Left lobe of liver (tissue), 2 donors: ENCODE results near the gene ZNF689. TPM values are rescaled to one million over a fixed set of nuclear protein-coding genes. Genes with fewer than 3 reads are reported as not detected.

Source experiments
- ATAC-seq: fragments of 200-7000 bp; cut with Tn5 transposase; one replicate; pipeline ENCODE4 v1.9.1; 2020; ENCODE audit warnings: mild to moderate bottlenecking, moderate library complexity
- DNase-seq: peaks from one replicate; pipeline ENCODE4 v3.0.0-alpha.2; 2020; ENCODE audit warnings: low spot score
- total RNA-seq: library from RNA; stranded (reverse); gene quantifications from one replicate; pipeline ENCODE4 v1.2.1, GENCODE V29; 2021
- donor health status: DM: no; HTN: no; CAD: no; lungs with moderate emphysema.
- donor health status: DM: no; HTN: yes; CAD: no.

ZNF689 gene
- total RNA-seq, 1 donor from 2014 or later, result 4.9 TPM

DNA sequence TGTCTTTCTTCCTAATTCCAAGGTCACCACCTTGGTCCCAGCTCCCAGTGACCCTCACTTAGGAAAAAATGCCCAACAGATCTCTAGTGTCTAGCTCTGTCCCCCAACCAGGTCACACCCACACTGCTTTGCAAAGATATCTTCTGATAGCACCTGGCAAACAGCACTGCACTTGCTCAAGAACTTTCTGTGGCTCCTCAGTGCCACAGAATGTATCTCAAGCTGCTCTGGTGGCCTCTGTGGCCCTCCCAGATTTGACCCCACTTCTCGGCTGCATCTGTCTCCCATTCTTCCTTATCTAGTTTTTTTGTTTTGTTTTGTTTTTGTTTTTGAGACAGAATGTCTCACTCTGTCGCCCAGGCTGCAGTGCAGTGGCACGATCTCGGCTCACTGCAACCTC, 43.7 kb downstream of the ZNF689 start:
- ATAC-seq (no peak), DNase-seq (no peak)

DNA sequence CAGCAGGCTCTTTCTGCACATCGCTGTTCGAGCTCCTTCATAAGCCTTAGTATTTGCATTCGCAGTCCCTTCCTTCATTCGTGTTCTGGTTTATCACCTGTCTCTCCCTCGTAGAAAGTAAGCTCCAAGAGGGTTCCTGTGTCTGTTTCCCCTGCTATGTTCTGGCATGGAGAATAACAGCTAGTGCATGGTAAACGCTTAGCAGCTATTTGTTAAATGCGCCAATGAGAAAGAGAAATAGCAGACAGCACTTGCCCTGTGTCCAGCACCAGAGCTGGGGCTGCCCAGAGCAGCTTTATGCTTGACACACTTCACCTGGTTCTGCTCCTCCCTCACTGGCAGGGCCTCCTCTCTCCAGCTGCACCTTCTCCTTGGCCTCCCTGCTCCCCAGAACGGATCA, 44.2 kb downstream of the ZNF689 start:
- DNase-seq (no peak), ATAC-seq (no peak)

DNA sequence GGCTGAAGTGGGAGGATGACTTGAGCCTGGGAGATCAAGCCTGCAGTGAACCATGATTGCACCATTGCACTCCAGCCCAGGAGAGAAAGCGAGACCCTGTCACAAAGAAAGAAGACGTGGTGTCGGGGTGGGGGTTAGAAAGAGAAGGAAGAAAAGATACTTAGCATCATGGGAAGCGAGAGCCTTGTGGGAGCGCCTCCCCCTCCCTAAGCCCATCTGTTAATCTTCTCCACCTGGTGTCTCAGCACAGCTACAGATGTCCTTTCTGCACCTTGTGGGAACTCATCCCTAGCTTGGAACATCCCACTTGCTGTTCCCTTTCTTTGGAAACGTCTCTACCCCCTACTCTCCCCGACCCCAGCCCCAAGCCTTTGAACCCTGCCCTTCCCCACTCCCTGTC, 44.7 kb downstream of the ZNF689 start:
- DNase-seq, result no peak
- ATAC-seq, result no peak

DNA sequence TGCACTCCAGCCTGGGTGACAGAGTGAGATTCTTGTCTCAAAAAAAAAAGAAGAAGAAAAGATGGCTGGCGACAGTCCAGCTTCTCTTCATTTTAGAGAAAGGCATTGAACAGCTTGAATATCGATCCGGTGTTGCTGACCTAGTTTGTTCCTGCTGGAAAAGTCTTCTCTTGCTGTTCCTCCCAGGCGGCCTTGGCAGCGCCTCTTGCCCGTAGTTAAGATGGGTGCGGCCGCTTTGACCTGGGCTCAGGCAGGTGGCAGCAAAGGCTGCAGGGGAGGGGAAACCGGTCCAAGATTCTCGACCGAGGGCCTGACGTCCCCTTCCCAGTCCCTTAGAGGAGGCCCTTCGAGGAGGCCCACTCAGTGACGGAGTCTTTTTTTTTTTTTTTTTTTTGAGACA, 48.2 kb downstream of the ZNF689 start:
- peak; percentile 56 for DNase-seq
- ATAC-seq, result no peak

DNA sequence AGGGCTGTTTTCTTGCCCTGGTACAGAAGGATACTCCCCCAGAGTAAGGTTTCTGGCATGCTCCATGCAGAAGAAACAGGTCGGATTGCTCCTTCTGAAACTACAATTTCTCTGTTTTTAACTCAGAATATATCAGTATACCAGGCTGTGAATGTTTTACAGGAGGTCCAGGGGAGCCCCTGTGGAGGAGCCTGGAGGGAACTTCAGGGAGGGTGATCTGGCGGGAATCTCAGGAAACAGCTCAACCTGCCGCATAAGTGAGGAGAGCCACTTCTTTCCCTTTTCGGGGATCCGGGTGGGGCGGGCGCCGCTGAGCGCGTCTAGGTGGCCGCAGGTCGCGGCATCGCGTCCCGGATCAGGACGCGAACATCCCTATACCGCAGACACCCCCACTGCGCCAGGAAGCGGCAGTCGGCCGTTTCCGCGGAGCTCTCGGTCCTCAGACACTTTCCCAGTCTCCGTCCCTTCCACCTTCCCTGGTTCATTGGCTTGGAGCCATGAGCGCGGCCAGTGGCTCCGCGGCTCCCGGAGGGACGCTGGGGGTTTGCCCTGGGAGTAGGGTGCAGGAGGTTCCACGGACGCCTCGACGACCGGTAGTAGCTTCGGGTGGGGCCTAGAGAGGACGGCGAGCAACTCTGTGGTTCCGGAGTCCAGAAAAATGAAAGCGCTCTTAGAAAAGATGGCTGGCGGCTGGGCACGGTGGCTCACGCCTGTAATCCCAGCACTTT, 48.9 kb downstream of the ZNF689 start:
- peak; percentile 71 for DNase-seq
- ATAC-seq, result peak; percentile 24

DNA sequence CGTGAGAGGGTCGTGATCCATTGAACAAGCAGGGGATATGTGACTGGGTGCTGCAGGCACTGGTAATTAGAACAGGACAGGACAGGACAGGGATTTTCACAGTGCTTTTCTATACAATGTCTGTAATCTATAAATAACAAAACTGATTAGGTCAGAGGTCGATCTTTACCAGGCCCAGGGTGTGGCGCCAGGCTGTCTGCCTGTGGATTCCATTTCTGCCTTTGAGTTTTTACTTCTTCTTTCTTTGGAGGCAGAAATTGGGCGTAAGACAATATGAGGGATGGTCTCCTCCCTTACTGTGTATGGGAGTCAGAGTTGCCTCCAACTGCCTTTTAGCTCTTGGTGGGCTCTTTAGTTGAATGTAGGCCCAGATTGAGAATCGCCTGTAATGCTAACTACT, 50.5 kb downstream of the ZNF689 start:
- no peak for DNase-seq
- ATAC-seq, result no peak

DNA sequence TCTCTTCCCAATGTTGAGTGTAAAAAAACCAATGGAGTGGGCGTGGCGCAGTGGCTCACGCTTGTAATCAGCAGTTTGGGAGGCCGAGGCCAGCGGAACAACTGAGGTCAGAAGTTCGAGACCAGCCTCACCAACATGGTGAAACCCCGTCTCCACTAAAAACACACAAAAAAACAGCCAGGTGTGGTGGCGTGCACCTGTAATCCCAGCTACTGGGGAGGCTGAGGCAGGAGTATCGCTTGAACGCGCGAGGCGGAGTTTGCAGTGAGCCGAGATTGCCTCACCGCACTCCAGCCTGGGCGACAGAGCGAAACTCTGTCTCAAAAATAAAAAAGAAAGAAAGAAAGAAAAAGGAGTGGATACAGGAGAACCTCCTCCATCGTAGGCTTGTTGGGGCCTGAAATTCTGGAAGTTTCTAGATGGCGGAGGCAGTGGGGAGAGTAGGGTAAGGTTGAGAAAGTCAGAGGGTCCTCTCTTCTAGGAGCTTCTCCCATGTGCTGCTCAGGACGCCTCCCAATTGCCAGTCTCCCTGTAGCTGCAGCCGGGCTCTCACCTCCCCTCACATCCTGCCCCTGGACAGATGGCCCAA, 51.3 kb downstream of the ZNF689 start:
- DNase-seq (no peak), ATAC-seq (no peak)

DNA sequence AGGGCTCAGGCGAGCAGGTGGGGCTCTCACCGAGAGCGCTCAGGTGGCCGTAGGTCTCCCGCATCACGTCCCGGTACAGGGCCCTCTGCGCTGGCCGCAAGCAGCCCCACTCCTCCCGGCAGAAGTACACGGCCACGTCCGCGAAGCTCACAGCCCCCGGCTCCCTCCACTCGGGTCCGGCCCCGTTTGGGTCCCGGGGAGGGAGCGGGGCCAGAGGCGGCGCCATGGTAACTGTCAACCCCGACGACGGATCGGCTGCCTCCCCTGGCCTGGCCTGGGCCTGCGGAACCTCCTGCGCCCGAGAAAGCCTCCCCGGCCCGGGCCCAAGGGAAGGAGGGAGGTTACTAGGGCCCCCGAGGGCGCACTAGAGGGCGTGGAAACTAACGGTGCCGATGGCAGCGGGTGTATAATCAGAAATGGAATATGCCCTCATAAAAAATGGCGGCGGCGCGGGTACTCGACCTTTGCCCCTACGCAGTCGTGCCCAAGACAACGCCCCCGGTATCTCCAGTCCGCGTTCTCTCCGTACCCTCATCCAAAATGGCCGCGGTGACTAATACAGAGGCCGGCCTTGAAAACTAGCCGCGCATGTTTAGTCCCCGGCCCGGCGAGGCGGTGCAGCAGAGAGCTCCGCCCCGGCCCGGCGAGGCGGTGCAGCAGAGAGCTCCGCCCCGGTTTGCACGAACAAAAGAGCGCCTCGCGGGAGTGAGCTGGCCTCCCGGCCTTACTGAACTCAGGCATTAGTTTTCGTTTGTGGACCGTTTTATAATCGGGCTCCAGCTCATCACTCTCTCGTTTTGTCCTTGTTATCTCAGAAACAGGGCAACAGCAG, 52.0 kb downstream of the ZNF689 start, which contains the start of gene ZNF764:
Gene ZNF764 (minus strand): TSS at position 418 of the 832 bp plus-strand sequence. CDS start 192 bp downstream, at position 226.
- ATAC-seq (peak; percentile 92), DNase-seq (peak; percentile 99)

DNA sequence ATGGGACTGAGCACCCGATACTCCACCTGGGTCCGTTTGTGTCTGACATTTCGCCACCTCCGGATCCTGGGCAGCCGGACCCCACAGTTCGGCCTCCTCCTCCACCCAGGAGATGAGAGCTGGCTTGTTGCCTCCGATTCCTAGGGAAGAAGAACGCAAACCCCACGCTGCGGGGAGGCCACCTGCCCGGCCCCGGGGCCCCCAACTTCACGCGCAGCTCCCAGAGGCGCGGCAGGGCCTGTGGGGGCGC, 52.6 kb downstream of the ZNF689 start:
- ATAC-seq (peak; percentile 1), DNase-seq (no peak)

DNA sequence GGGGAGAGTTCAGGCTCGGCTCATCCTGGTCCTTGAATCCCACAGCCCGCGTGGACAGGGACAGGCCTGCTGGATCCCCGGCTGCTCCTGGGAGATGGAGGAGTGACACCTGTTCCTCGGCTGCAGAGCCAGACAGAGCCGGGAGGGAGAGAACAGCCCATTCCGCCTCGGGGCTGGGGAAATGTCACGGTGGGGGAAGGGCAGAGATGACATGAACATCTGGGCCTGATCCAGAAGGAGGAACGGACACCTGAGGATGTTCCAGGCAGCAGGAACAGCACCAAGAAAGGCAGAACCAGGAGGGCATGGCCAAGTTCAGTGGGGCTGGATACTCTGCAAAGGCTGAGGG, 54.1 kb downstream of the ZNF689 start:
- ATAC-seq, result no peak
- no peak for DNase-seq

DNA sequence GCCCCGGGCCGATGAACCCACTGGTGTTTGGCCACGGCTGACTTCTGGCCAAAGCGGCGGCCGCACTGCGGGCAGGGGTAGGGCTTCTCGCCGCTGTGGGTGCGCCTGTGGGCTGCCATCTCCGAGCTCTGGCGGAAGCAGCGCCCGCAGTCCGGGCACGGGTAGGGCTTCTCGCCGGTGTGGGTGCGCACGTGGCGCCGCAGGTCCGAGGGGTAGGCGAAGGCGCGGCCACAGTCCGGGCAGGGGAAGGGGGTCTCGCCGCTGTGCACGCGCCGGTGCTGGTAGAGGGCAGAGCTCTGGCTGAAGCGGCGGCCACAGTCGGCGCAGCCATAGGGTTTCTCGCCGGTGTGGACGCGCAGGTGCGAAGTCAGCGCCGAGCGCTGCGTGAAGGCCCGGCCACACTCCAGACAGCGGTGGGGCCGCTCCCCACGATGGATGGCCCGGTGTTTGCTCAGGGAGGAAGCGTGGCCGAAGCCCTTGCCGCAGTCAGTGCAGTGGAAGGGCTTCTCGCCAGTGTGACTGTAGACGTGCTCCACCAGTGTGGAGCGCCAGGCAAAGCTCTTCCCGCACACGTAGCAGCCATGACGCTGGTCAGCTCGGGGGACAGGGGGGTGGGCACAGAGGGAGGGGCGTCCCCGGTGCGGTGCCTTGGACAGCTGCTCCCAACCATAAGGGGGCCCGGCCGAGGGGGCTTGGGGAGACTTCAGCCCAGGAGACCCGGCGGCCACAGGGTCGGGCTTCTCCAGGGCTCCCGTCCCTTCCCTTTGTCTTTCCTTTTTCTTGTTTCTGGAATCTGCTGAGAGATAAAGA, 54.7 kb downstream of the ZNF689 start:
- ATAC-seq (no peak), DNase-seq (no peak)

DNA sequence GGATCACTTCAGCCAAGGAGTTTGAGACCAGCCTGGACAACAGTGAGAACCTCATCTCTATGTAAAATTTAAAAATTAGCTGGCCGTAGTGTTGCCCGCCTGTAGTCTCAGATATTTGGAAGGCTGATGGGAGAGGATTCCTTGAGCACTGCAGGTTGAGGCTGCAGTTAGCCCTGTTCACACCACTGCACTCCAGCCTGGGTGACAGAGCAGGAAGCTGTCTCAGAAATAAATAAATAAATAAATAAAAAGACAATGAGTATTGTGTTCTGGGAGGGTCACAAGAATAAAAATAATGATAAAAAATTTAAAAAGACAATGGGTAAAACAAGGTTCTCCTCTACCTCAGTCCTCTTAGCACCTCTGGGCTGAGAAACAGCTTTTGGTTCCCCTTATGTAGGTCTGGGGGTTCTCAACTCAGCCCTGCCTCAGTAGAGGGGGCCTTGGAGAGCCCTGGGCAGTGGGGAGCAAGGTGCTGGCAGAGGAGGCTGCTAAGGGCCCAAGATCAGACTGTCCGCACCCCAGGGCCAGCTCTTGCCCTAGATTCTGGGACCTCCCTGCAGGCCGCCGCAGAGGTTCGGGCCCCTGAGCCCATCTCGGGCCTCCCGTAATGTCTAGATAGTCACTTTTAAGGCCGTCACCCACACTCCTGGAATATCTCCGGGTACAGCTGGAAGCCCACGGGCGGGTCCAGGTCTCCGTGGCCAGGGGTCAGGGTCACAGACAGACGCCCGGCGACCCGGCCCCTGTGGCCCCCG, 55.5 kb downstream of the ZNF689 start:
- DNase-seq (no peak), ATAC-seq (no peak)

DNA sequence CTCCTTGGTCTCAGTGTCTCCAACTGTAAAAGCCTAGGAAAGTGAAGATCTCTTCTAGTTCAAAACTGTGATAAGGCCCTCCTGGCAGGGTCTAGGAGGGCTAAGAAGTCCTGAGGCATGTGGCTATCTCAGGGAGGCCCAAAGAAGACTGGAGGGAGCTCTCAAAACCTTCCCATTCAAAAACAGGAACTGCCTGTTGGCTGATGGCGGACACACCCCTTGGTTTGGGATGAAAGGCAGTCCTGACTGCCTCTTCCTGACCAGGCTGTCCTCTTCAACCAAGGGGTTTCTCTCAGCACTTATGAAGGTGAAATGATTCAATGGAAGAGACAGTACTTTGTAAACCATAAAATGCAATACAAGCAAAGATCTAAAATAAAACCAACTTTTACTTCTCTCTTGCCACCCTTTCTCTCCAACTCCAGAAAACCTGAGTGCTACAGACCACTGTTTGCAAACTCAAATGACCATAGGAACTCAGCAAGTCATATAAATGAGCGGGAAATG, 56.7 kb downstream of the ZNF689 start:
- DNase-seq (no peak), ATAC-seq (no peak)

DNA sequence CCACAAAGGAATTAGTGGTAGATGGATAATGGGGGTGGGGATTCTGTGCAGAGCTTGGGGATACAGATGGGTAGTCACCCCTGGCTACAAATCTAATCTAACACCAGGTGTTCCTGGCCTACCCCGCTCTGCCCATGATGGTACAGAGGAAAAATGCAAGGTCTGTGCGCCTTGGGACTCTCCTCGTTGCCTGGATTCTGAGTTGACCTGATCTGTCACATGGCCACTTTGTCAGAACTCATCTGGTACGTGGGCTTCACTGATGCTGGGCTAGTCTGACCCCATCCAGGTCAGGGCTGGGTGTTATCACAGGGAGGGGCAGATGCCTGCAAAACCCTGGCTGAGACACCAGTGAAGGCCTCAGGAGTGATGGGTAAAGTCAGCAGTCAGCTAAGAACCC, 57.2 kb downstream of the ZNF689 start:
- ATAC-seq (no peak), DNase-seq (no peak)

Other genes starting within 250 kb of the ZNF689 start
- 14.1 TPM for gene TBC1D10B, start 239.9 kb downstream of the ZNF689 start, total RNA-seq
- not detected for gene MYL11, start 235.6 kb downstream of the ZNF689 start, total RNA-seq
- 1.4 TPM for gene SEPTIN1, start 227.8 kb downstream of the ZNF689 start, total RNA-seq
- gene ZNF48, start 215.0 kb downstream of the ZNF689 start, total RNA-seq, result 5.4 TPM
- gene ZNF771, start 202.8 kb downstream of the ZNF689 start, total RNA-seq, result 13.5 TPM
- 11.1 TPM for gene DCTPP1, start 180.4 kb downstream of the ZNF689 start, total RNA-seq
- 199 TPM for gene SEPHS2, start 164.5 kb downstream of the ZNF689 start, total RNA-seq
- gene ITGAL, start 137.6 kb downstream of the ZNF689 start, total RNA-seq, result 11.0 TPM
- 21.7 TPM for gene ZNF768, start 83.8 kb downstream of the ZNF689 start, total RNA-seq
- 7.1 TPM for gene ZNF747, start 75.5 kb downstream of the ZNF689 start, total RNA-seq
- gene ZNF764, start 52.0 kb downstream of the ZNF689 start, total RNA-seq, result 6.3 TPM
- gene ZNF688, start 38.7 kb downstream of the ZNF689 start, total RNA-seq, result 8.8 TPM
- gene ZNF785, start 24.7 kb downstream of the ZNF689 start, total RNA-seq, result 11.8 TPM
- gene PRR14, start 40.6 kb upstream of the ZNF689 start, total RNA-seq, result 24.2 TPM
- 22.7 TPM for gene FBRS, start 48.0 kb upstream of the ZNF689 start, total RNA-seq
- 27.7 TPM for gene SRCAP, start 88.8 kb upstream of the ZNF689 start, total RNA-seq
- gene PHKG2, start 138.0 kb upstream of the ZNF689 start, total RNA-seq, result 23.0 TPM
- 0.40 TPM for gene CFAP119, start 151.7 kb upstream of the ZNF689 start, total RNA-seq
- gene RNF40, start 151.9 kb upstream of the ZNF689 start, total RNA-seq, result 35.7 TPM
- gene ZNF629, start 176.8 kb upstream of the ZNF689 start, total RNA-seq, result 4.6 TPM